Thyroid gland (tissue), 4 donors: ENCODE measurements around the gene CDC45. TPM values are rescaled to one million over a fixed set of nuclear protein-coding genes. Genes with fewer than 3 reads are reported as not detected.

Experiments
- DNase-seq, 2 donors: peaks; one replicate each; pipeline ENCODE4 v3.0.0-alpha.2; 2019
- H3K27ac ChIP-seq, 3 donors: fragments of 200-600 bp; sonication (generic); 1 replicate in 2 of 3; 2 replicates in 1 of 3; pipeline ENCODE4 v1.5.1; 2016 to 2019; ENCODE audit warnings: mild to moderate bottlenecking in 1 of 3, moderate library complexity in 1 of 3
- H3K27me3 ChIP-seq: fragments of 200-600 bp; sonication (generic); one replicate; pipeline ENCODE4 v1.5.1; 2019
- H3K36me3 ChIP-seq, 2 donors: fragments of 200-600 bp; sonication (generic); one replicate each; pipeline ENCODE4 v1.5.1; 2016 to 2019
- H3K4me1 ChIP-seq, 2 donors: fragments of 200-600 bp; sonication (generic); one replicate each; pipeline ENCODE4 v1.5.1; 2017 to 2019
- H3K4me3 ChIP-seq, 3 donors: fragments of 200-600 bp; sonication (generic); replicated peaks in 1 of 3; 1 replicate in 2 of 3; 2 replicates in 1 of 3; pipeline ENCODE4 v1.5.1; 2016; ENCODE audit warnings: mild to moderate bottlenecking in 1 of 3
- H3K9me3 ChIP-seq: fragments of 200-600 bp; sonication (generic); one replicate; pipeline ENCODE4 v1.5.1; 2017
- CTCF ChIP-seq, 6 experiments: fragments of 200-600 bp in 3 of 6; fragments of 450-650 bp in 3 of 6; sonication (generic) in 3 of 6; IDR thresholded peaks; one replicate each; pipeline ENCODE4 v1.5.1; 2016 to 2019; ENCODE audit warnings: antibody characterized with exemption in 6 of 6, mild to moderate bottlenecking in 2 of 6, inconsistent platforms in 1 of 6, moderate library complexity in 1 of 6
- POLR2A ChIP-seq, 2 donors: fragments of 450-650 bp; IDR thresholded peaks; one replicate each; pipeline ENCODE4 v1.6.1; 2017; ENCODE audit warnings: antibody characterized with exemption in 2 of 2, mild to moderate bottlenecking in 2 of 2, moderate library complexity in 1 of 2
- WGBS, 2 donors: methylation state at CpG; one replicate each; pipeline ENCODE4 v1.1.5; 2017; 5-methylcytosine and 5-hydroxymethylcytosine counted together
- intact Hi-C: fragments of 100-400 bp; cut with DNase I; formaldehyde crosslinking; loops from one replicate; pipeline ENCODE4 v1.15.1; 2023
- total RNA-seq, 4 donors: library from RNA; depleted of rRNA; stranded (reverse); fragments of >200 nt; gene quantifications; one replicate each; pipeline ENCODE4 v1.2.3, GENCODE V29; 2016

CDC45 gene
- total RNA-seq, 4 donors from 2014 or later: 0.24 to 1.9 (median 1.7) TPM; not detected in 1

DNA sequence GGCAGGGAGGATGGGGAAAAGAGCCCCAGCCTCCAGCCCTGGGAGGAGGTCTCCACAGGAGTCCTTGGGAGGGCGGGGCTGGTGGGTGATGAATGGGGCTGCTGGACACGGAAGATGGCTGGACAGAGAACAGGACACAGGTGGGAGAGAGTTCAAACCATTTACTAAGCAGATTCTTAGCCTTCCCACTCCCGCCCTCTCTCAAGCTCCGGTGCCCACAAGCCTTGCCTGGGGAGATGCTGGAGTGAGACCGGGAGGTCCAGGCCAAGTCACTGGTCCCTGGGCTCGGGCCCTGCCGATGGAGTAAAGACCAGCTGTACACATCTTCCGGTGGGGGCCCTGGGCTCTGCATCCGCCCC lies 43.1 kb downstream of the CDC45 start:
- peak overlapping the region in 1 of 3 donors; percentile 25 for H3K4me3 ChIP-seq
- 45% methylated on average over 4 to 7 of the region's 9 CpGs for WGBS, 2 donors
- intact Hi-C loops: no loop called here
- peak overlapping the region; percentile 44 to 80 (median 52) for H3K27ac ChIP-seq
- H3K36me3 ChIP-seq: no peaks in the 10 kb centered on the region
- no peaks in the 10 kb centered on the region for H3K27me3 ChIP-seq
- DNase-seq: no peak
- no peak for TF ChIP-seq POLR2A (IDR thresholded peaks at IDR 0.05)
- no peaks in the 10 kb centered on the region for H3K9me3 ChIP-seq
- peaks cover 0 to 15% of the 10 kb centered on the region in 2 donors for H3K4me1 ChIP-seq

DNA sequence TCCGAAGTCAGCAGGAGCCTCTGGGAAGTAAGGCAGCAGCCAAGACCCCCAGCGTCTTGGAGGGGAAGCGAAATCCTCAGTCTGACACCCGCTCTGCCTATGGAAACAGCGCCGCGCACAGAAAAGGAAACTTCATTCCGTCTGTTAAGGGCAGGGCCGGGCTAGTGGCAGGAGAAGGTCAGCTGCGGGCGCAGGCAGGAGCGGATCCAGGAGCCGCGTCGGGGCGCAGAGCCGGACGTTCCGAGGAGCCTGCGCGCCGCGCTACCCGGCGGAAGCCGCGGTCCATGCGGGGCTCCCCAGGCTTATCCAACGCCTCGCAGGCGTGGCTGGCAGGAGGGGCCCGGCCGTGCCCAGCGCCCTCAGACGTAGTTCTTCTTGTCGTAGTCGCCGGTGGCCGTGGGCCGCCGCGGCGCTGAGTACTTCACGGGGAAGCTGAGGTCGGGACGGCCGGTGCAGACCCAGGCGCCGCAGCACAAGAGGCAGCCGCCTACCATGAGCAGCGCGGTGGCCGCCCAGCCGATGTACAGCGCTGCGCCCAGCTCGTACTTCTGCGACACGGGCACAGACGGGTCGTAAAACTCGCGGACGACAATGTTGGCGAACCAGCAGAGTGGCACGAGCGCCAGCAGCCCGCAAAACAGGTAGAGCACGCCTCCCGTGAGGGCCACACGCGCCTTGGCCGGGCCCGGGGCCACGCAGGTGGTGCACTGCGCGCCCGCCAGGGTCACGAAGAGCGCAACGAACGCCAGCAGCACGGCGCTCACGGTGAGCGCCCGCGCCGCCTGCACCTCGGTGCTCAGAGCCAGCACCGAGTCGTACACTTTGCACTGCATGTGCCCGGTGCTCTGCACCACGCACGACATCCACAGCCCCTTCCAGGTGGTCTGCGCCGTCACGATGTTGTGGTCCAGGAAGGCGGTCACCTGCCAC lies 43.8 kb downstream of the CDC45 start:
- intact Hi-C loops: no loop called here

GRCh38 chr22:19524170-19525115 lies 44.7 kb downstream of the CDC45 start, which contains the start of gene CLDN5:
Gene CLDN5 (minus strand): TSS chr22:19524410. CDS start chr22:19524255, 155 bp downstream.
- WGBS, 2 donors: 16 to 17% methylated on average over 6 to 14 of the region's 69 CpGs
- Histone ChIP-seq H3K9me3 (no peaks in the 10 kb centered on the region), H3K36me3 (no peaks in the 10 kb centered on the region), H3K4me1 (peaks cover 0 to 15% of the 10 kb centered on the region in 2 donors), H3K27me3 (no peaks in the 10 kb centered on the region), H3K27ac (peak within 1 kb of the TSS; percentile 47 to 80 (median 58)), H3K4me3 (peak within 1 kb of the TSS in 1 of 3 donors; percentile 25)
- intact Hi-C loops: no loop called here
- peak; percentile 30 to 32 for DNase-seq
- TF ChIP-seq CTCF (IDR thresholded peaks at IDR 0.05) (no peak), POLR2A (IDR thresholded peaks at IDR 0.05) (peak in 1 of 2 donors; percentile 62)

More for the DNA sequence above, 43.8 kb downstream of the CDC45 start:
- H3K4me3 ChIP-seq: peak overlapping the region in 1 of 3 donors; percentile 25
- peaks cover 0 to 15% of the 10 kb centered on the region in 2 donors for H3K4me1 ChIP-seq
- peak in 1 of 2 donors; percentile 7 for DNase-seq
- no peaks in the 10 kb centered on the region for H3K27me3 ChIP-seq
- H3K27ac ChIP-seq: peak overlapping the region; percentile 27 to 80 (median 44)
- 3 to 4% methylated on average over 5 to 11 of the region's 99 CpGs for WGBS, 2 donors
- TF ChIP-seq CTCF (IDR thresholded peaks at IDR 0.05) (no peak), POLR2A (IDR thresholded peaks at IDR 0.05) (no peak)
- no peaks in the 10 kb centered on the region for H3K9me3 ChIP-seq
- no peaks in the 10 kb centered on the region for H3K36me3 ChIP-seq

DNA sequence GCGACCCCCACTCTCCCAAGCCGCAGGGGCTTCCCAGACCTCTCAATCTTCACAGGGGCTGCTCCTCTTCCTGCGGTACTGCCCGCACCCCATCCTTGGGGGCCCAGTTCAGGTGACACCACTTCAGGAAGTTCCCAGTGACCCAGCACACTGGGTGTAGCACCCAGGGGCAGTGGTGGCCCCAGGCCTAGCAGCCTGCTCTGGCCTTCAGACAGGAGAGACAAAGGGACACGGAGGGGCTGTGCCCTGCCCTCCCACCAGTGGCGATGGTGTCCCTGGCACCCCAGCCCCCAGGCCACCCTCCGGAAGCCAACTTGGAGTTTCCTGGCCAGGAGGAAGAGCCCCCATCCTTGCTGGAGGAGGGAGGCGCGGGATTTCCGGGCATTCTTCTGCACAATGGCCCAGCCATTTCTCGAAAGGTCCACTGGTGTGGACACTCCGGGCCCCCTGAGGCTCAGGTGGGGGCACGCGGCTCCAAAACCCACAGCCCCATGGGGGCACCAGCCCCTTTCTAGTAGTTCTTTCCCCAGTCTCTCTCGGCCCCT lies 45.5 kb downstream of the CDC45 start:
- WGBS, 2 donors: 78 to 84% methylated on average over 11 to 13 of the region's 15 CpGs
- Histone ChIP-seq H3K27ac (peak overlapping the region; percentile 47 to 80 (median 58)), H3K9me3 (no peaks in the 10 kb centered on the region), H3K4me3 (peak overlapping the region in 1 of 3 donors; percentile 25), H3K27me3 (no peaks in the 10 kb centered on the region), H3K4me1 (peaks cover 0 to 15% of the 10 kb centered on the region in 2 donors), H3K36me3 (no peaks in the 10 kb centered on the region)
- TF ChIP-seq CTCF (IDR thresholded peaks at IDR 0.05): no peak
- no peak for TF ChIP-seq POLR2A (IDR thresholded peaks at IDR 0.05)
- DNase-seq: no peak
- intact Hi-C loops: no loop called here

DNA sequence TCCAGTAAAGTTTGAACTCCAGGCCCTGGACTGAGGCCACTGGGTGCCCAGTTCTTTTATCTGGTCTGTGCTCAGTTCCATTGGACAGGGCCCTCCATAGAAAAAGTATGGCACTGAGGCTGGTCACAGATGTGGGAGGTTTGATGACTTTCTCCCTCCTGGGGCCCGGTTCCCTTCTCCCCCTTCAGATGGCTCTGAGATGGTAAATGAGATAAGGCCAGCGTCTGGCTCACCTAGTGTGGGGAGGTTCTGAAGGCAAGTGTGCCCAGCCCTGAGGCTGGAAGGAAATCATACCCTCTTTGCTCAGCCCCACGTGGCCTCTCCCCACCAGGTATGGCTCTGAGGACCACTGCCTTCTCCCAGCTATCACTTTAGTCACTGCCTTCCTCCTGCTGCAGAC lies 45.9 kb downstream of the CDC45 start:
- no peaks in the 10 kb centered on the region for H3K36me3 ChIP-seq
- peaks cover 0 to 15% of the 10 kb centered on the region in 2 donors for H3K4me1 ChIP-seq
- no peak for DNase-seq
- TF ChIP-seq POLR2A (IDR thresholded peaks at IDR 0.05) (no peak), CTCF (IDR thresholded peaks at IDR 0.05) (no peak)
- no peak overlapping the region for H3K4me3 ChIP-seq
- H3K9me3 ChIP-seq: no peaks in the 10 kb centered on the region
- WGBS, 2 donors: 58 to 80% methylated on average over 3 of the region's 3 CpGs
- H3K27ac ChIP-seq: peak overlapping the region in 2 of 3 donors; percentile 58 to 80
- intact Hi-C loops: no loop called here
- no peaks in the 10 kb centered on the region for H3K27me3 ChIP-seq
